Esophagus muscularis mucosa (tissue), 4 donors: ENCODE results near the gene PAIP1. TPM values are rescaled to one million over a fixed set of nuclear protein-coding genes. Genes with fewer than 3 reads are reported as not detected.
"Not testable (repeated sequence)": the region's sequence is repeated elsewhere in the genome, so short reads cannot be mapped to it uniquely, and the experiment has no call there.

Source experiments
- DNase-seq: peaks from one replicate; pipeline ENCODE4 v3.0.0-alpha.2; 2017; ENCODE audit errors: extremely low spot score
- H3K27ac ChIP-seq, 4 donors: fragments of 200-600 bp; sonication (generic); replicated peaks in 1 of 4; 1 replicate in 3 of 4; 2 replicates in 1 of 4; pipeline ENCODE4 v1.5.1; 2016 to 2019; ENCODE audit warnings: mild to moderate bottlenecking in 1 of 4
- H3K27me3 ChIP-seq, 4 donors: fragments of 200-600 bp; sonication (generic); one replicate each; pipeline versions ENCODE4 v1.5.1 to v1.6.0; 2016 to 2019
- H3K36me3 ChIP-seq, 4 donors: fragments of 200-600 bp; sonication (generic); one replicate each; pipeline ENCODE4 v1.5.1; 2016 to 2019
- H3K4me1 ChIP-seq, 4 donors: fragments of 200-600 bp; sonication (generic); one replicate each; pipeline ENCODE4 v1.5.1; 2016 to 2019
- H3K4me3 ChIP-seq, 4 donors: fragments of 200-600 bp; sonication (generic); 1 replicate in 2 of 4; 2 replicates in 2 of 4; pipeline ENCODE4 v1.5.1; 2016 to 2019; ENCODE audit warnings: mild to moderate bottlenecking in 4 of 4, moderate library complexity in 1 of 4
- H3K9me3 ChIP-seq, 4 donors: fragments of 200-600 bp; sonication (generic); 1 replicate in 3 of 4; 2 replicates in 1 of 4; pipeline ENCODE4 v1.5.1; 2016 to 2019
- CTCF ChIP-seq, 3 experiments: fragments of 200-600 bp in 2 of 3; fragments of 450-650 bp in 1 of 3; sonication (generic) in 2 of 3; IDR thresholded peaks; one replicate each; pipeline ENCODE4 v1.5.1; 2017 to 2019; ENCODE audit warnings: antibody characterized with exemption in 3 of 3, mild to moderate bottlenecking in 2 of 3, moderate library complexity in 1 of 3
- EP300 ChIP-seq: sonication (generic); formaldehyde crosslinking; IDR thresholded peaks from one replicate; pipeline ENCODE4 v1.6.1; 2017; ENCODE audit warnings: antibody characterized with exemption
- POLR2A ChIP-seq: fragments of 450-650 bp; IDR thresholded peaks from one replicate; pipeline ENCODE4 v1.6.1; 2017; ENCODE audit warnings: antibody characterized with exemption, moderate library complexity, mild to moderate bottlenecking, low read depth
- POLR2AphosphoS5 ChIP-seq, 2 donors: sonication (generic); formaldehyde crosslinking; IDR thresholded peaks; one replicate each; pipeline ENCODE4 v1.6.1; 2017; ENCODE audit warnings: antibody characterized with exemption in 2 of 2
- WGBS: methylation state at CpG from one replicate; pipeline ENCODE4 v1.1.5; 2018; 5-methylcytosine and 5-hydroxymethylcytosine counted together
- intact Hi-C: fragments of 100-400 bp; cut with DNase I; formaldehyde crosslinking; loops from one replicate; pipeline ENCODE4 v1.15.1; 2023
- total RNA-seq, 4 donors: library from RNA; depleted of rRNA; stranded (reverse); fragments of >200 nt; gene quantifications; one replicate each; pipeline versions ENCODE4 v1.1.0 to v1.2.1, GENCODE V29; 2016

Gene PAIP1
- total RNA-seq, 4 donors from 2014 or later, result 81.4 to 135 (median 106) TPM

DNA sequence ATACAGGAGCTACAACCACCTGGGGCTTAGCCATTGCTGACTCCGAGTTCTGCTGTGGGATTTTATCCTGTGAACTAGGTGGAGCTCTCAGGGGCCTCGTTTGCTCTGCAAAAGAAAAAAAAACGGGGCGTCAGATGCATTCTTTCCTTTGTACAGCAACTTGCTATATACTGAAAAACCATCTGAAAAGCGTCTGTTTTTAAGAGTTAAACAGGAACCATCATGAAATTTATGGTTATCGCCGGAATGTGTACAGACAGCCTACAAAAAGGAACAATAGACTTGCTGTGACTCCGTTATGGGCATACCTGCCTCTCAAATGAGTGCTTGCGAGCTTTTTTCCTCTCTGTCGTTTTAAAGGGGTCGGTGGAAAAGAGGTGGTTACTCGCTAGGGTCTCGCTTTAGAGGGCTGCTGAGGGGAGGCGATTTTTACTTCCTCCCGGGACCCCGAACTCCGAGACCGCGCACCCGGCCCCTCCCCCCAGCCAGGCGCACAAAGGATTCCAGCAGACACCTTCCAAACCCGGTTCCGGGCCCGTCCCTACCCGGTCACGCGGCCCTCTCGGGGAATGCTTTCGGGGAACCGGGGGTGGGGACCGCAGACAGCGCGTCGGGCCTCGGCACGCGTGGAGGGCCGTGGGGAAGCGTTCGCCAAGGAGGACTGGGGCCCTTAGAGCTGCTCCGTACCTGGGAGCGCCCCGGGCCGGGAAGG, 826 bp downstream of the PAIP1 start:
- H3K4me1 ChIP-seq, result peaks cover 36 to 59% (median 57%) of the 10 kb centered on the region in 4 donors
- under 1% methylated on average over 39 of the region's 44 CpGs for WGBS
- no peaks in the 10 kb centered on the region for H3K9me3 ChIP-seq
- H3K36me3 ChIP-seq, result peaks cover 0 to 14% (median 7%) of the 10 kb centered on the region in 4 donors
- TF ChIP-seq CTCF (IDR thresholded peaks at IDR 0.05), result no peak
- TF ChIP-seq POLR2AphosphoS5 (IDR thresholded peaks at IDR 0.05), result peak; percentile 55 to 66
- TF ChIP-seq EP300, result no peak
- TF ChIP-seq POLR2A, result no peak
- intact Hi-C loops, result loop anchor here (1.0 kb wide), 1 partner anchor 47 kb away; the partner anchor contains the start of gene NNT
- no peaks in the 10 kb centered on the region for H3K27me3 ChIP-seq
- peak overlapping the region; percentile 93 to 97 (median 96) for H3K27ac ChIP-seq
- peak overlapping the region; percentile 83 to 96 (median 86) for H3K4me3 ChIP-seq
- DNase-seq, result no peak

- H3K4me1 ChIP-seq, result peaks cover 40 to 71% (median 64%) of the 10 kb centered on the region in 4 donors
- 75% methylated on average over 1 of the region's 1 CpG for WGBS
- H3K4me3 ChIP-seq, result peak overlapping the region in 1 of 4 donors; percentile 84
- H3K9me3 ChIP-seq, result no peaks in the 10 kb centered on the region
- H3K27ac ChIP-seq, result no peak overlapping the region
- peaks cover 0 to 24% (median 7%) of the 10 kb centered on the region in 4 donors for H3K36me3 ChIP-seq
- intact Hi-C loops, result no loop called here
- DNase-seq, result no peak
- TF ChIP-seq POLR2AphosphoS5 (IDR thresholded peaks at IDR 0.05) (no peak), CTCF (IDR thresholded peaks at IDR 0.05) (no peak)
- no peaks in the 10 kb centered on the region for H3K27me3 ChIP-seq
Measured at GRCh38 chr5:43554497-43554896, 2.4 kb downstream of the PAIP1 start.

DNA sequence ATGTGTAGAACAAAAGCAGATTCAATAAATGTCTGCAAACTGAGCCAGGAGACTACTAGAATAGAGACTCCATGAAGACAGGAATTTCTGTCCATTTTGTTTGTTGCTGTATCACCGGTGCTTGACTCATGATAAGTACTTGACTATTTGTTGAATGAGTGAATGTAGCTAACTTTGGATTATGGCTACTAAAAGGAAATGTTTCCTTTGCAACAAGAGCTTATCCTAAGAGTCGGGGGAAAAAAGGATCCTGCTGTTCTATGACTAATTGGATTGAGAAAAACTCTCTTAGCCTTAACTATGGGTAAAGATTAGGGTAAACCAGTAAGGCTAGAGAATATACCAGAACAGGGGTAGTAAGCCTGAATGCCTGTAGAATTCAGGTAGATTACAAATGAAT, 3.5 kb downstream of the PAIP1 start:
- TF ChIP-seq POLR2AphosphoS5 (IDR thresholded peaks at IDR 0.05) (no peak), CTCF (IDR thresholded peaks at IDR 0.05) (no peak), EP300 (no peak), POLR2A (no peak)
- Histone ChIP-seq H3K4me3 (no peak overlapping the region), H3K27me3 (no peaks in the 10 kb centered on the region), H3K4me1 (peaks cover 43 to 77% (median 68%) of the 10 kb centered on the region in 4 donors), H3K27ac (no peak overlapping the region), H3K9me3 (no peaks in the 10 kb centered on the region), H3K36me3 (peaks cover 0 to 32% (median 7%) of the 10 kb centered on the region in 4 donors)
- intact Hi-C loops, result no loop called here
- DNase-seq, result no peak
- WGBS, result 60% methylated on average over 2 of the region's 2 CpGs

- no peaks in the 10 kb centered on the region for H3K9me3 ChIP-seq
- TF ChIP-seq POLR2AphosphoS5 (IDR thresholded peaks at IDR 0.05) (no peak), CTCF (IDR thresholded peaks at IDR 0.05) (no peak), POLR2A (no peak), EP300 (no peak)
- no peaks in the 10 kb centered on the region for H3K27me3 ChIP-seq
- peaks cover 47 to 70% (median 62%) of the 10 kb centered on the region in 4 donors for H3K4me1 ChIP-seq
- no peak overlapping the region for H3K4me3 ChIP-seq
- intact Hi-C loops, result no loop called here
- DNase-seq, result no peak
- 55% methylated on average over 2 of the region's 2 CpGs for WGBS
- H3K27ac ChIP-seq, result no peak overlapping the region
- peaks cover 7 to 42% (median 16%) of the 10 kb centered on the region in 4 donors for H3K36me3 ChIP-seq
Measured at GRCh38 chr5:43551731-43552130, 5.1 kb downstream of the PAIP1 start.

DNA sequence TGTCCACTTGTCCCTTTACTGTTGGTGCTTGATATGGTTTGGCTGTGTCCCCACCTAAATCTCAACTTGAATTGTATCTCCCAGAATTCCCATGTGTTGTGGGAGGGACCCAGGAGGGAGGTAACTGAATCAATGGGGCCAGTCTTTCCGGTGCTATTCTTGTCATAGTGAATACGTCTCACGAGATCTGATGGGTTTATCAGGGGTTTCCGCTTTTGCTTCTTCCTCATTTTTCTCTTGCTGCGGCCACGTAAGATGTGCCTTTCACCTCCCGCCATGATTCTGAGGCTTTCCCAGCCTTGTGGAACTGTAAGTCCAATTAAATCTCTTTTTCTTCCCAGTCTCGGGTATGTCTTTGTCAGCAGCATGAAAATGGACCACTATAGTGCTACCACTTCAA, 7.6 kb downstream of the PAIP1 start:
- H3K9me3 ChIP-seq, intact Hi-C loops, DNase-seq, H3K27ac ChIP-seq, H3K4me3 ChIP-seq, H3K27me3 ChIP-seq: not testable (repeated sequence)
- WGBS, result 93% methylated on average over 8 of the region's 8 CpGs
- peaks cover 32 to 52% (median 44%) of the 10 kb centered on the region in 4 donors for H3K4me1 ChIP-seq
- H3K36me3 ChIP-seq, result peaks cover 10 to 67% (median 39%) of the 10 kb centered on the region in 4 donors
